OCI-LY3 (cell line): ENCODE data around the gene SLC35F3.

Experiments
- EZH2phosphoT487 ChIP-seq: fragments of 200-600 bp; shearing (Covaris generic); IDR thresholded peaks from 2 replicates; pipeline ENCODE4 v1.6.1; 2018; ENCODE audit warnings: antibody characterized with exemption, mixed run types, low read depth
- TF ChIP-seq, protein P1 (sequence below): fragments of 200-600, 300-600 bp; sonication (generic); IDR thresholded peaks from 2 replicates; pipeline ENCODE4 v1.5.1; 2014; ENCODE audit warnings: antibody characterized with exemption, low read length, low read depth

DNA sequence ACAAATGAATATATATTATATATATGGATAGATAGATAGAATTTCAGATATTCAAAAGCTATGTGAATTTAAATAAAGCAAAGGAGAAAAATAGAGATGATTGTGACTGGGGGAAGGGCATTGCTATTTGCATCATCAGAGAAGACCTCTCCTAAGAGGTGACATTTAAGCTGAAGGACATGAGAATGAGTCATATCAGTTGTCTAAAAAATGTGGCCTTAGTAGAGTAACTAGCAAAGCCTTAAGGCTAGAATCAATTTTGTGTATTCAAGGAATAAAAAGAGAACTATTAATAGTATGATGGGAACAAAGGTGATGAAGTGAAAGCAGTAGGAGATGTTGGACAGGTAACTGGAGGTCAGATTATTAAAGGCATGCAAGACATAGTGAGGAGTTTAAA is 34.8 kb upstream of the SLC35F3 start:
- TF ChIP-seq, protein P1, sequence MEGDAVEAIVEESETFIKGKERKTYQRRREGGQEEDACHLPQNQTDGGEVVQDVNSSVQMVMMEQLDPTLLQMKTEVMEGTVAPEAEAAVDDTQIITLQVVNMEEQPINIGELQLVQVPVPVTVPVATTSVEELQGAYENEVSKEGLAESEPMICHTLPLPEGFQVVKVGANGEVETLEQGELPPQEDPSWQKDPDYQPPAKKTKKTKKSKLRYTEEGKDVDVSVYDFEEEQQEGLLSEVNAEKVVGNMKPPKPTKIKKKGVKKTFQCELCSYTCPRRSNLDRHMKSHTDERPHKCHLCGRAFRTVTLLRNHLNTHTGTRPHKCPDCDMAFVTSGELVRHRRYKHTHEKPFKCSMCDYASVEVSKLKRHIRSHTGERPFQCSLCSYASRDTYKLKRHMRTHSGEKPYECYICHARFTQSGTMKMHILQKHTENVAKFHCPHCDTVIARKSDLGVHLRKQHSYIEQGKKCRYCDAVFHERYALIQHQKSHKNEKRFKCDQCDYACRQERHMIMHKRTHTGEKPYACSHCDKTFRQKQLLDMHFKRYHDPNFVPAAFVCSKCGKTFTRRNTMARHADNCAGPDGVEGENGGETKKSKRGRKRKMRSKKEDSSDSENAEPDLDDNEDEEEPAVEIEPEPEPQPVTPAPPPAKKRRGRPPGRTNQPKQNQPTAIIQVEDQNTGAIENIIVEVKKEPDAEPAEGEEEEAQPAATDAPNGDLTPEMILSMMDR: no peak
- TF ChIP-seq EZH2phosphoT487: no peak
